Dendritic cell treated with granulocyte-macrophage colony-stimulating factor and Interleukin-4, amounts not matched to agents 40 ng/mL and 50 ng/mL, for 4 days (primary cell): ENCODE measurements around the gene DCLK1.

ENCODE experiments used
- H3K27ac Mint-ChIP-seq: one replicate; pipeline ENCODE4 v1.8.0; 2022; ENCODE audit warnings: mild to moderate bottlenecking, mixed read lengths
- H3K27me3 Mint-ChIP-seq: one replicate; pipeline ENCODE4 v1.8.0; 2022; ENCODE audit warnings: mild to moderate bottlenecking, mixed read lengths
- H3K36me3 Mint-ChIP-seq: one replicate; pipeline ENCODE4 v1.8.0; 2022; ENCODE audit warnings: low read depth, mixed read lengths
- H3K4me1 Mint-ChIP-seq: one replicate; pipeline ENCODE4 v1.8.0; 2022; ENCODE audit warnings: low read depth, mixed read lengths
- H3K4me3 Mint-ChIP-seq: one replicate; pipeline ENCODE4 v1.8.0; 2022; ENCODE audit warnings: mild to moderate bottlenecking, moderate library complexity, mixed read lengths
- H3K9me3 Mint-ChIP-seq: one replicate; pipeline ENCODE4 v1.8.0; 2022; ENCODE audit warnings: mixed read lengths
- intact Hi-C: fragments of 100-400 bp; cut with micrococcal nuclease; formaldehyde crosslinking; loops from one replicate; pipeline ENCODE4 v1.15.0; 2022

DCLK1 gene

GRCh38 chr13:35856084-35856483 lies 275.1 kb downstream of the DCLK1 start:
- Mint-ChIP-seq H3K36me3 (no peaks in the 10 kb centered on the region), H3K4me3 (no peak overlapping the region), H3K4me1 (no peaks in the 10 kb centered on the region), H3K27ac (no peak overlapping the region), H3K9me3 (peaks cover 2% of the 10 kb centered on the region), H3K27me3 (peaks cover 7% of the 10 kb centered on the region)
- intact Hi-C loops, result no loop called here

- H3K36me3 Mint-ChIP-seq, result no peaks in the 10 kb centered on the region
- no peaks in the 10 kb centered on the region for H3K9me3 Mint-ChIP-seq
- H3K4me3 Mint-ChIP-seq, result no peak overlapping the region
- H3K27ac Mint-ChIP-seq, result no peak overlapping the region
- peaks cover 7% of the 10 kb centered on the region for H3K27me3 Mint-ChIP-seq
- intact Hi-C loops, result no loop called here
- H3K4me1 Mint-ChIP-seq, result no peaks in the 10 kb centered on the region
Observed at GRCh38 chr13:35855531-35856019, 275.6 kb downstream of the DCLK1 start.

- intact Hi-C loops, result no loop called here
- Mint-ChIP-seq H3K4me3 (no peak overlapping the region), H3K4me1 (no peaks in the 10 kb centered on the region), H3K27ac (no peak overlapping the region), H3K27me3 (peaks cover 7% of the 10 kb centered on the region), H3K9me3 (no peaks in the 10 kb centered on the region), H3K36me3 (no peaks in the 10 kb centered on the region)
Observed at GRCh38 chr13:35854286-35854685, 276.9 kb downstream of the DCLK1 start.

- H3K27me3 Mint-ChIP-seq, result peaks cover 5% of the 10 kb centered on the region
- H3K9me3 Mint-ChIP-seq, result no peaks in the 10 kb centered on the region
- intact Hi-C loops, result no loop called here
Observed at GRCh38 chr13:35851881-35852280, 279.3 kb downstream of the DCLK1 start.

GRCh38 chr13:35851356-35851755 lies 279.8 kb downstream of the DCLK1 start:
- no peaks in the 10 kb centered on the region for H3K4me1 Mint-ChIP-seq
- H3K36me3 Mint-ChIP-seq, result no peaks in the 10 kb centered on the region

More at GRCh38 chr13:35851881-35852280, 279.3 kb downstream of the DCLK1 start:
- Mint-ChIP-seq H3K4me1 (no peaks in the 10 kb centered on the region), H3K27ac (no peak overlapping the region), H3K36me3 (no peaks in the 10 kb centered on the region), H3K4me3 (no peak overlapping the region)

GRCh38 chr13:35850569-35850968 lies 280.6 kb downstream of the DCLK1 start:
- Mint-ChIP-seq H3K4me3 (no peak overlapping the region), H3K9me3 (no peaks in the 10 kb centered on the region), H3K27me3 (peaks cover 4% of the 10 kb centered on the region), H3K36me3 (no peaks in the 10 kb centered on the region), H3K27ac (no peak overlapping the region), H3K4me1 (no peaks in the 10 kb centered on the region)
- intact Hi-C loops, result no loop called here

More at GRCh38 chr13:35851356-35851755, 279.8 kb downstream of the DCLK1 start:
- H3K4me3 Mint-ChIP-seq, result no peak overlapping the region
- H3K9me3 Mint-ChIP-seq, result no peaks in the 10 kb centered on the region
- H3K27me3 Mint-ChIP-seq, result peaks cover 5% of the 10 kb centered on the region
- intact Hi-C loops, result no loop called here
- H3K27ac Mint-ChIP-seq, result no peak overlapping the region

- Mint-ChIP-seq H3K27me3 (no peaks in the 10 kb centered on the region), H3K36me3 (no peaks in the 10 kb centered on the region), H3K27ac (no peak overlapping the region), H3K4me1 (no peaks in the 10 kb centered on the region), H3K4me3 (no peak overlapping the region), H3K9me3 (no peaks in the 10 kb centered on the region)
- intact Hi-C loops, result no loop called here
Observed at GRCh38 chr13:35849256-35849644, 281.9 kb downstream of the DCLK1 start.

GRCh38 chr13:35848336-35849255 lies 282.6 kb downstream of the DCLK1 start:
- H3K27me3 Mint-ChIP-seq, result no peaks in the 10 kb centered on the region
- intact Hi-C loops, result no loop called here
- H3K4me3 Mint-ChIP-seq, result no peak overlapping the region
- H3K9me3 Mint-ChIP-seq, result no peaks in the 10 kb centered on the region
- H3K4me1 Mint-ChIP-seq, result no peaks in the 10 kb centered on the region
- no peak overlapping the region for H3K27ac Mint-ChIP-seq
- H3K36me3 Mint-ChIP-seq, result no peaks in the 10 kb centered on the region

- Mint-ChIP-seq H3K4me3 (no peak overlapping the region), H3K4me1 (no peaks in the 10 kb centered on the region), H3K36me3 (no peaks in the 10 kb centered on the region), H3K9me3 (no peaks in the 10 kb centered on the region), H3K27me3 (no peaks in the 10 kb centered on the region), H3K27ac (no peak overlapping the region)
- intact Hi-C loops, result no loop called here
Observed at GRCh38 chr13:35843272-35843671, 287.9 kb downstream of the DCLK1 start.

GRCh38 chr13:35841060-35841521 lies 290.1 kb downstream of the DCLK1 start:
- no peaks in the 10 kb centered on the region for H3K9me3 Mint-ChIP-seq
- H3K27me3 Mint-ChIP-seq, result no peaks in the 10 kb centered on the region
- no peaks in the 10 kb centered on the region for H3K4me1 Mint-ChIP-seq
- H3K4me3 Mint-ChIP-seq, result no peak overlapping the region
- intact Hi-C loops, result no loop called here
- H3K36me3 Mint-ChIP-seq, result no peaks in the 10 kb centered on the region
- no peak overlapping the region for H3K27ac Mint-ChIP-seq

GRCh38 chr13:35839806-35840205 lies 291.4 kb downstream of the DCLK1 start:
- no peaks in the 10 kb centered on the region for H3K4me1 Mint-ChIP-seq
- no peaks in the 10 kb centered on the region for H3K36me3 Mint-ChIP-seq
- intact Hi-C loops, result no loop called here
- H3K4me3 Mint-ChIP-seq, result no peak overlapping the region
- no peaks in the 10 kb centered on the region for H3K27me3 Mint-ChIP-seq
- H3K9me3 Mint-ChIP-seq, result no peaks in the 10 kb centered on the region
- H3K27ac Mint-ChIP-seq, result no peak overlapping the region

- intact Hi-C loops, result no loop called here
- H3K36me3 Mint-ChIP-seq, result no peaks in the 10 kb centered on the region
- no peak overlapping the region for H3K4me3 Mint-ChIP-seq
- no peak overlapping the region for H3K27ac Mint-ChIP-seq
- H3K27me3 Mint-ChIP-seq, result no peaks in the 10 kb centered on the region
- no peaks in the 10 kb centered on the region for H3K9me3 Mint-ChIP-seq
- no peaks in the 10 kb centered on the region for H3K4me1 Mint-ChIP-seq
Observed at GRCh38 chr13:35838356-35838755, 292.8 kb downstream of the DCLK1 start.

- no peaks in the 10 kb centered on the region for H3K9me3 Mint-ChIP-seq
- H3K36me3 Mint-ChIP-seq, result no peaks in the 10 kb centered on the region
- intact Hi-C loops, result no loop called here
- H3K4me3 Mint-ChIP-seq, result no peak overlapping the region
- H3K27ac Mint-ChIP-seq, result no peak overlapping the region
- no peaks in the 10 kb centered on the region for H3K27me3 Mint-ChIP-seq
- no peaks in the 10 kb centered on the region for H3K4me1 Mint-ChIP-seq
Observed at GRCh38 chr13:35836446-35836845, 294.7 kb downstream of the DCLK1 start.

GRCh38 chr13:35835989-35836388 lies 295.2 kb downstream of the DCLK1 start:
- H3K27me3 Mint-ChIP-seq, result no peaks in the 10 kb centered on the region
- no peaks in the 10 kb centered on the region for H3K9me3 Mint-ChIP-seq
- no peaks in the 10 kb centered on the region for H3K36me3 Mint-ChIP-seq
- H3K4me3 Mint-ChIP-seq, result no peak overlapping the region
- no peaks in the 10 kb centered on the region for H3K4me1 Mint-ChIP-seq
- H3K27ac Mint-ChIP-seq, result no peak overlapping the region
- intact Hi-C loops, result no loop called here
